Stimulated activated CD4-positive, alpha-beta T cell treated with anti-CD3 and anti-CD28 coated beads, Interleukin-12 subunit alpha, Interleukin-12 subunit beta, amount 100 ng/mL, for 24 hours (primary cell): ENCODE results near the gene XRN2.

Experiments
- DNase-seq, 2 experiments: peaks; one replicate each; pipeline ENCODE4 v3.0.0-alpha.2; 2020; ENCODE audit warnings: low read depth in 2 of 2

Gene XRN2

GRCh38 chr20:21424846-21425245 lies 121.7 kb downstream of the XRN2 start:
- no peak for DNase-seq

- DNase-seq, result no peak
Observed at GRCh38 chr20:21430020-21430419, 126.9 kb downstream of the XRN2 start.

DNA sequence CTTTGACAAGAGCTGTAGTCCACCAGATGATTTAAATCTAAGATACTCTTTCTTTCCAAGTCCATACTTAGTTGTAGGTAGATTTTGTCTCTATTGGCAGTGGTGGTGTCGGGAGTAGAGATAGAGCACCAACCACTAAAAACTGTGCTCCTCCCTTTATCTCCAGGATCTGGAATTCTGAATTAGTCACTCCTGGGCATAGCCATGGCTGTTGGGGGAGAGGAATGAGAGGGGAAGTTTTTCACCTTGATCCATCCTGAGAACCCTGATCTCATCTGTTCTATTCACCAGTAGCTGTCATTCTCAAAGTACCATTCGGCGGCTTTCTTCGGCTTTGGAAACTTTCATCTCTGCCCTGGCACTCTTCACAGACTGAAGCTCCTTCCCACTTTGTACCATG lies 129.8 kb downstream of the XRN2 start:
- DNase-seq, result no peak

- DNase-seq, result no peak
Observed at GRCh38 chr20:21433329-21433890, 130.3 kb downstream of the XRN2 start.

- DNase-seq, result no peak
Observed at GRCh38 chr20:21435576-21435975, 132.4 kb downstream of the XRN2 start.

- DNase-seq, result no peak
Observed at GRCh38 chr20:21436205-21436604, 133.1 kb downstream of the XRN2 start.

DNA sequence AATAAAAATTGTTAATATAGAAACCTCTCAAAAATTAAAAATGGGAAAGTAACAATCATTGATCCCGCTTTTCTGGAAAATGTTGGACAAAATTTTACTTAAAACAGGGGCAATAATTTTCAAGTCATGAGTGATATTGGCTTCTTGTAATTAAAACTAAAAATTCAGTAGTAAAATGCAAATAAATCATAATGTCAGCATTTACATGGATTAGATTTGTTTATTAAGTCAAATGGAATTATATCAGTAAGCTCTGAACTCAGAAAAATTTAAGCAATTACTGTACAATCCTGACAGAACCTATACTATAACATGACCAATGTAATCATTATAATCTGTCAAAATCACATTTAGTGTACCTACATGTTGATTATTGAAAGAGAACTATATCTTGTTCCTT lies 134.1 kb downstream of the XRN2 start:
- no peak for DNase-seq

GRCh38 chr20:21437816-21438215 lies 134.7 kb downstream of the XRN2 start:
- DNase-seq, result no peak
